ENCODE results near the gene MBP. TPM values are rescaled to one million over a fixed set of nuclear protein-coding genes. Genes with fewer than 3 reads are reported as not detected.
"Not testable (repeated sequence)": the region's sequence is repeated elsewhere in the genome, so short reads cannot be mapped to it uniquely, and the experiment has no call there.

MBP gene
- total RNA-seq, 2 donors from 2014 or later = 41.7 to 42.2 TPM

DNA sequence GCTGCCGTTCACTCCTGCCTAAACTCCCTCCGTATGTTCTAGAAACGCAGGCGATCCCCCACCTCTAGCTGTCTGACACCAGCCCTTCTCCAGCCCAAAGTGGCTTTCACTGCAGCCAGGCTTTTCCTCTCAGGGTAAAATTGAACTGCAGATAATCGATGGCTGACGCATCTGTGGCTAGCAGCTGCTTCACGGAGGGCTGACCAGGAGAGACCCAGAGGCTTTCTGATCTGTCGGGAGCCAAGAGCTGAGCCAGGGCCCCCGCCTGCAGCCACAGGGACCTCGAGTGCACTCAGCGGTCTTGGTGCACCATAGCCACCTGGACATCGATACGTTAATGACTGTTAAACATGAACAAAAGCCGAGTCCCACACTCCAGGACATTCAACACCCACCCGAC, 107.5 kb downstream of the MBP start:
- Histone ChIP-seq H3K9me3 (no peaks in the 10 kb centered on the region), H3K36me3 (peaks cover 7% of the 10 kb centered on the region), H3K27me3 (replicated peaks; ENCODE audit: insufficient read depth) (no peaks in the 10 kb centered on the region), H3K4me3 (no peak overlapping the region), H3K4me1 (ENCODE audit: control insufficient read depth in 1 of 2, low read depth in 2 of 2) (no peaks in the 10 kb centered on the region), H3K27ac (no peak overlapping the region)
- DNase-seq (ENCODE audit: low spot score) (no peak), ATAC-seq (ENCODE audit: insufficient number of reproducible peaks, low FRiP score, low read depth) (no peak)
- TF ChIP-seq, protein P1, sequence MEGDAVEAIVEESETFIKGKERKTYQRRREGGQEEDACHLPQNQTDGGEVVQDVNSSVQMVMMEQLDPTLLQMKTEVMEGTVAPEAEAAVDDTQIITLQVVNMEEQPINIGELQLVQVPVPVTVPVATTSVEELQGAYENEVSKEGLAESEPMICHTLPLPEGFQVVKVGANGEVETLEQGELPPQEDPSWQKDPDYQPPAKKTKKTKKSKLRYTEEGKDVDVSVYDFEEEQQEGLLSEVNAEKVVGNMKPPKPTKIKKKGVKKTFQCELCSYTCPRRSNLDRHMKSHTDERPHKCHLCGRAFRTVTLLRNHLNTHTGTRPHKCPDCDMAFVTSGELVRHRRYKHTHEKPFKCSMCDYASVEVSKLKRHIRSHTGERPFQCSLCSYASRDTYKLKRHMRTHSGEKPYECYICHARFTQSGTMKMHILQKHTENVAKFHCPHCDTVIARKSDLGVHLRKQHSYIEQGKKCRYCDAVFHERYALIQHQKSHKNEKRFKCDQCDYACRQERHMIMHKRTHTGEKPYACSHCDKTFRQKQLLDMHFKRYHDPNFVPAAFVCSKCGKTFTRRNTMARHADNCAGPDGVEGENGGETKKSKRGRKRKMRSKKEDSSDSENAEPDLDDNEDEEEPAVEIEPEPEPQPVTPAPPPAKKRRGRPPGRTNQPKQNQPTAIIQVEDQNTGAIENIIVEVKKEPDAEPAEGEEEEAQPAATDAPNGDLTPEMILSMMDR (IDR thresholded peaks at IDR 0.05) = no peak

DNA sequence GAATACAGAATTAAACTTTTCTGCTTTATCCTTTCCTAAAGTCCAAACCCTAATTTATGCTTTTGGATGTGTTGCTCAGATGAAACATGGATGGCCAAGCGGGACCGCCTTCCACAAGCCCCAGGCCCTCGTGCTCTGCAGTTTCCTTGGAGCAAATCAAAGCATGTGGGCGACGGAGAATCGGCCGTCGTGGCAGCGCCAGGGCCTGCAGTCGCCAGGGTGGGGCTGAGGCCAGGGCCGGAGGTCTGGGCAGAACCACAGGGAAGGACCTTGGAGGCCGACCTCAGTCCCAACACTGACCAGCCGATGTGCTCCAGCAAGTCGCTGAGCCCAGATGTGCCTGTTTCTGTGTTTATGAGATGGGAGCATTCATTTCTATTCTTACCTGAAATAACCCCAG, 108.1 kb downstream of the MBP start:
- Histone ChIP-seq H3K36me3 (peaks cover 9% of the 10 kb centered on the region), H3K9me3 (no peaks in the 10 kb centered on the region), H3K27me3 (replicated peaks; ENCODE audit: insufficient read depth) (no peaks in the 10 kb centered on the region), H3K4me1 (ENCODE audit: control insufficient read depth in 1 of 2, low read depth in 2 of 2) (no peaks in the 10 kb centered on the region), H3K4me3 (no peak overlapping the region), H3K27ac (no peak overlapping the region)
- ATAC-seq (ENCODE audit: insufficient number of reproducible peaks, low FRiP score, low read depth) = no peak
- DNase-seq (ENCODE audit: low spot score) = no peak
- TF ChIP-seq, protein P1 (IDR thresholded peaks at IDR 0.05) = no peak

DNA sequence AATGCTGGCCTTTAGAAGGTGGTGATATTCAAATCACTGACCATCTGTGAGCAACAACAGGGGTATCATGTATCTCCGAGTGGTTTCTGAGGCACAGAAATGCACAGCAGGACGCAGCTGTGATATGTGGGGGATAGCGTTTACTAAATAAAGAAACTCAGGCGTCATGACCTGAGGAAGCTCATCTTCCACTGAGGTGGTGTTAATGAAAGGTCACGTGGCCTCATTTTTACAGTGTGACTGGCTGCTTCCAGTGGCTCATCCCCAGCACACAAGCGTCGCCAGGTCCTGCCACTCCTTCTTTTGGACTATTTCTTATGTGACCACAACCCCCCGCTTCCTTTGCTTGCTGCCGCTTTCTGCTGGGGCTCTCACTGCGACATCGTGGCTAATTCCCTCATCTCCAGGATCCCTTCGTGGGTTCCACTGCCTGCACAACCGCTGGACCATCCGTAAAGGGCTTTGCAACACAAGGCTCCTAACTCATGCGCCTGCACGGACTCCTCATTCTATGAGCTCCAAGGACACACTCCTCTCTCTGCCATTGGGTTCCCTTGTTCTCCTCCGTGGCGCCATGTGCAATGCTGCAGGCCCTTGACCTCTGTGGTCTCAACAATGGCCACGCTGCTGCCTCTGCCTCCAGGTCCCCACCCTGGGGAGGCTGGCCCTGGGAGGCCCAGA, 109.3 kb downstream of the MBP start:
- ATAC-seq (ENCODE audit: insufficient number of reproducible peaks, low FRiP score, low read depth) (no peak), DNase-seq (ENCODE audit: low spot score) (no peak)
- TF ChIP-seq, protein P1 (IDR thresholded peaks at IDR 0.05) = no peak
- H3K27me3 ChIP-seq (replicated peaks; ENCODE audit: insufficient read depth) = no peaks in the 10 kb centered on the region
- H3K27ac ChIP-seq = no peak overlapping the region
- no peaks in the 10 kb centered on the region for H3K4me1 ChIP-seq (ENCODE audit: control insufficient read depth in 1 of 2, low read depth in 2 of 2)
- H3K9me3 ChIP-seq = no peaks in the 10 kb centered on the region
- H3K36me3 ChIP-seq = peaks cover 10% of the 10 kb centered on the region
- no peak overlapping the region for H3K4me3 ChIP-seq

DNA sequence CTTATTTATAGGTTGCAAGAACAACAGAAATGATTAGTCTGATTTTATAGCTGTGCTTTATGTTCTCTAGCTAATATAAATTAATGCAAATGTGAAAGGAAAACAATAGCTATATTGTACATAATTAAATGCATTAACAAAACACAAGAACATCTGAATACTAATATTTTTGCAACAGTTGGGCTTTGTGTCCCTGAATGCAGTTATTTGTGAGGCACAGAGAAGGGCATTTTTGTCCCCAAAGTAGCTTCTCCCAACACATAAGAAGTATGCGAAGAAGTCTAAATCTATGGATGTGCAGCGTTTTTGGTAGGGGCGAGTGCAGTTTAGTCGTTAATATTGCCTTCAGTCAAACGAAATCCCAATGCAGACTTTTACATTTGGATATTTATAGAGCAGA, 110.0 kb downstream of the MBP start:
- DNase-seq (ENCODE audit: low spot score) = no peak
- Histone ChIP-seq H3K4me3 (no peak overlapping the region), H3K36me3 (peaks cover 10% of the 10 kb centered on the region), H3K4me1 (ENCODE audit: control insufficient read depth in 1 of 2, low read depth in 2 of 2) (no peaks in the 10 kb centered on the region), H3K27ac (no peak overlapping the region), H3K9me3 (no peaks in the 10 kb centered on the region), H3K27me3 (replicated peaks; ENCODE audit: insufficient read depth) (no peaks in the 10 kb centered on the region)
- TF ChIP-seq, protein P1 (IDR thresholded peaks at IDR 0.05) = no peak
- ATAC-seq (ENCODE audit: insufficient number of reproducible peaks, low FRiP score, low read depth) = no peak

DNA sequence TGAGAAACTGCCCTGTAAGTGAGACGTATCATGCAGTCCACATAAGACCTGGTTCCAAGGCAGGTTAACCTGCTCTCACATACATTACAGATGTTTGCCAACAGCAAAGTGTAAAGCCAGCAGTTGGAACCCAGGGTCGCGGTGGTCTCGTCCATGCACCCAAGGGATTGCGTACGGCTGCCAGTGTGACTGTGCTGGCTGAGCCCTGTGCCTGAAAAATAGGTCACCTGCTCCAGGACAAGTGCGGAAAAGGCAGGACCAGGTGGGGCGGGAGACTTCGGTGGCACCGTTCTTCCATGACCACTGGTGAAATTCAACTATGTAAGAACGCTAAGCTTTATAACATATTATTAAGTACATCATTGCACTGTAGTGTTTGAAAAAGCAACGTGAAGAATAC, 110.5 kb downstream of the MBP start:
- DNase-seq (ENCODE audit: low spot score) (no peak), ATAC-seq (ENCODE audit: insufficient number of reproducible peaks, low FRiP score, low read depth) (no peak)
- Histone ChIP-seq H3K36me3 (peaks cover 10% of the 10 kb centered on the region), H3K27me3 (replicated peaks; ENCODE audit: insufficient read depth) (no peaks in the 10 kb centered on the region), H3K4me1 (ENCODE audit: control insufficient read depth in 1 of 2, low read depth in 2 of 2) (no peaks in the 10 kb centered on the region), H3K9me3 (no peaks in the 10 kb centered on the region), H3K27ac (no peak overlapping the region), H3K4me3 (no peak overlapping the region)
- TF ChIP-seq, protein P1 (IDR thresholded peaks at IDR 0.05) = no peak

DNA sequence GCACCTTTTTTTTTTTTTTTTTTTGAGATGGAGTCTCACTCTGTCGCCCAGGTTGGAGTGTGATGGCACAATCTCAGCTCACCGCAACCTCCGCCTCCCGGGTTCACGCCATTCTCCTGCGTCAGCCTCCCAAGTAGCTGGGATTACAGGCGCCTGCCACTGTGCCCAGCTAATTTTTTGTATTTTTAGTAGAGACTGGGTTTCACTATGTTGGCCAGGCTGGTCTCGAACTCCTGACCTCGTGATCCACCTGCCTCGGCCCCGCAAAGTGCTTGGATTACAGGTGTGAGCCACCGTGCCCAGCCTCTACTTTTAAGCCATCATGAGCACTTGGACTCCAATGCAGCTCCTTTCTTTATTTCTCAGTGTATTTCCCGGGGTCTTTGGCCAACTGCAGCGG, 111.1 kb downstream of the MBP start:
- DNase-seq (ENCODE audit: low spot score); H3K27ac ChIP-seq; H3K9me3 ChIP-seq; H3K27me3 ChIP-seq (replicated peaks; ENCODE audit: insufficient read depth); H3K4me1 ChIP-seq (ENCODE audit: control insufficient read depth in 1 of 2, low read depth in 2 of 2); H3K36me3 ChIP-seq; H3K4me3 ChIP-seq; ATAC-seq (ENCODE audit: insufficient number of reproducible peaks, low FRiP score, low read depth): not testable (repeated sequence)

All from thoracic aorta (tissue), 2 donors.